ENCODE measurements around the gene RCSD1. TPM values are rescaled to one million over a fixed set of nuclear protein-coding genes. Genes with fewer than 3 reads are reported as not detected.

RCSD1 gene
- total and polyA plus RNA-seq, 2 experiments from 2014 or later = 0.77 to 0.80 TPM

DNA sequence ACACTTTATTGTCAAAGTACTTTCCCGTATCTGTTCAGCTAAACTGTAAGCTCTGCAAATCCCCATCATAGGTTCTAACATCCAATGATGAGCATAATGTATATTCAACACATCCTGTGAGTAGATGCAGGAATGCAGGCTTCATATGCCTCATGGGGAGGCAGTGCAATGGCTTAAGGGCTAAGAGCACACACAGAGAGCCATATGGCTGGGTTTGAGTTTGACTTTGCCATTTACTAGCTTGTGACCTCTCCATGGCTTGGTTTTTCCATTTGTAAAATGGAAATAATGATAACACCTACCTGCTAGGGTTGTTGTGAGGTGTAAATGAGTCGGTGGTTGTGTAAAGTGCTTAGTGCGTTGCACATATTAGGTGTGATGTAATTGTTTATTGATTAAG lies 13.4 kb downstream of the RCSD1 start:
- Histone ChIP-seq H3K9me3 (ENCODE audit: low read depth) (no peaks in the 10 kb centered on the region), H3K4me1 (ENCODE audit: insufficient read depth) (no peaks in the 10 kb centered on the region), H3K27me3 (no peaks in the 10 kb centered on the region), H3K27ac (no peak overlapping the region), H3K4me3 (no peak overlapping the region), H4K20me1 (ENCODE audit: insufficient read depth, poor library complexity, severe bottlenecking) (no peaks in the 10 kb centered on the region), H2AFZ (no peak overlapping the region), H3K4me2 (no peak overlapping the region), H3K79me2 (no peaks in the 10 kb centered on the region), H3K36me3 (replicated peaks; ENCODE audit: insufficient read depth, low read depth) (no peaks in the 10 kb centered on the region), H3K9me2 (replicated peaks; ENCODE audit: insufficient read depth) (no peaks in the 10 kb centered on the region)
- no peak for DNase-seq (ENCODE audit: low spot score)
- 81% methylated on average over 3 of the region's 3 CpGs for WGBS (ENCODE audit: low lambda C conversion rate, missing lambda C conversion rate)
- TF ChIP-seq, protein P1, sequence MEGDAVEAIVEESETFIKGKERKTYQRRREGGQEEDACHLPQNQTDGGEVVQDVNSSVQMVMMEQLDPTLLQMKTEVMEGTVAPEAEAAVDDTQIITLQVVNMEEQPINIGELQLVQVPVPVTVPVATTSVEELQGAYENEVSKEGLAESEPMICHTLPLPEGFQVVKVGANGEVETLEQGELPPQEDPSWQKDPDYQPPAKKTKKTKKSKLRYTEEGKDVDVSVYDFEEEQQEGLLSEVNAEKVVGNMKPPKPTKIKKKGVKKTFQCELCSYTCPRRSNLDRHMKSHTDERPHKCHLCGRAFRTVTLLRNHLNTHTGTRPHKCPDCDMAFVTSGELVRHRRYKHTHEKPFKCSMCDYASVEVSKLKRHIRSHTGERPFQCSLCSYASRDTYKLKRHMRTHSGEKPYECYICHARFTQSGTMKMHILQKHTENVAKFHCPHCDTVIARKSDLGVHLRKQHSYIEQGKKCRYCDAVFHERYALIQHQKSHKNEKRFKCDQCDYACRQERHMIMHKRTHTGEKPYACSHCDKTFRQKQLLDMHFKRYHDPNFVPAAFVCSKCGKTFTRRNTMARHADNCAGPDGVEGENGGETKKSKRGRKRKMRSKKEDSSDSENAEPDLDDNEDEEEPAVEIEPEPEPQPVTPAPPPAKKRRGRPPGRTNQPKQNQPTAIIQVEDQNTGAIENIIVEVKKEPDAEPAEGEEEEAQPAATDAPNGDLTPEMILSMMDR (IDR thresholded peaks at IDR 0.05; ENCODE audit: poor library complexity) = no peak
- TF ChIP-seq EZH2phosphoT487 (IDR thresholded peaks at IDR 0.05; ENCODE audit: low read depth, severe bottlenecking, unreplicated experiment) (no peak), EZH2 (IDR thresholded peaks at IDR 0.05; ENCODE audit: borderline replicate concordance) (no peak)

DNA sequence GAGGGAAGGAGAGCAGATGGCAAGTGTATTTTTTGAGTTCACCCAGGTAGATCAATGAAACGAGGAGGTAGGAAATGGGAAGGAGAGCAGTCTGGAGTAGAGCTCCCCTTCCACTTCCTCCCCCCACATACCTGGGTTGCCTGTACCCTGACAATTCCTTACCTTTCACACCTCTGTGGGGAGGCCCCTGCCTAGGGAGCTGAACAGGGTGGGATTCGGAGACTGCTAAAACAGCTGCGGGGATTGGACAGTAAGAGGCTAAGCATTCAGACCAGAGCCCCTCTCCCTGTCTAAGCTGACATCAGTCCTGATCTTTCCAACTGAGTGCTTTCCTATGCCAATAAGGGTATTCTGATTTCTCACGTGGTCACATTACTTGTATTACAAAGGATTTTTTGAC lies 14.5 kb downstream of the RCSD1 start:
- DNase-seq (ENCODE audit: low spot score) = no peak
- no peaks in the 10 kb centered on the region for H3K9me2 ChIP-seq (replicated peaks; ENCODE audit: insufficient read depth)
- no peaks in the 10 kb centered on the region for H3K79me2 ChIP-seq
- no peak overlapping the region for H3K4me2 ChIP-seq
- no peaks in the 10 kb centered on the region for H3K27me3 ChIP-seq
- no peaks in the 10 kb centered on the region for H3K4me1 ChIP-seq (ENCODE audit: insufficient read depth)
- 79% methylated on average over 4 of the region's 4 CpGs for WGBS (ENCODE audit: low lambda C conversion rate, missing lambda C conversion rate)
- TF ChIP-seq, protein P1 (IDR thresholded peaks at IDR 0.05; ENCODE audit: poor library complexity) = no peak
- no peak for TF ChIP-seq EZH2phosphoT487 (IDR thresholded peaks at IDR 0.05; ENCODE audit: low read depth, severe bottlenecking, unreplicated experiment)
- no peak for TF ChIP-seq EZH2 (IDR thresholded peaks at IDR 0.05; ENCODE audit: borderline replicate concordance)
- no peak overlapping the region for H3K27ac ChIP-seq
- H3K36me3 ChIP-seq (replicated peaks; ENCODE audit: insufficient read depth, low read depth) = no peaks in the 10 kb centered on the region
- H3K4me3 ChIP-seq = no peak overlapping the region
- no peaks in the 10 kb centered on the region for H4K20me1 ChIP-seq (ENCODE audit: insufficient read depth, poor library complexity, severe bottlenecking)
- no peak overlapping the region for H2AFZ ChIP-seq
- H3K9me3 ChIP-seq (ENCODE audit: low read depth) = no peaks in the 10 kb centered on the region

DNA sequence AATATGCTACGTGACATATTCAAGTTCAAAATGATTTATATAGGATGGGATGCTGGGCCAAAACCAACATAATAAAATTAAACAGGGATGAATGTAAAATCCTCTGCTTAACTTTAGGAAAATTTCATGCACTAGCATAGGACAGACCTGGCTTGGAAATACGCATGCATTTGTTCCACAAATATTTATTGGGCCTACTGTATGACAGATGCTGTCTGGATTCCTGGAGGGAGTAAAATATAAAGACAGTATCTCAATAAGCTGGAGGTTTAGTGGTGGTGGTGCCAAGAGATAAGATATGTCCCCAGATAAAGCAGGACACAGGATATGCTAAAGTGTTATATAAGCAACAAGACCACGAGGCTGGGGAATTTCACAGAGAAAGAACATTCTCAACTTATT lies 15.1 kb downstream of the RCSD1 start:
- Histone ChIP-seq H2AFZ (no peak overlapping the region), H3K4me3 (no peak overlapping the region), H3K27me3 (no peaks in the 10 kb centered on the region), H4K20me1 (ENCODE audit: insufficient read depth, poor library complexity, severe bottlenecking) (no peaks in the 10 kb centered on the region), H3K79me2 (no peaks in the 10 kb centered on the region), H3K36me3 (replicated peaks; ENCODE audit: insufficient read depth, low read depth) (no peaks in the 10 kb centered on the region), H3K9me2 (replicated peaks; ENCODE audit: insufficient read depth) (no peaks in the 10 kb centered on the region), H3K9me3 (ENCODE audit: low read depth) (no peaks in the 10 kb centered on the region), H3K4me1 (ENCODE audit: insufficient read depth) (no peaks in the 10 kb centered on the region), H3K27ac (no peak overlapping the region), H3K4me2 (no peak overlapping the region)
- no peak for DNase-seq (ENCODE audit: low spot score)
- 60% methylated on average over 3 of the region's 3 CpGs for WGBS (ENCODE audit: low lambda C conversion rate, missing lambda C conversion rate)
- TF ChIP-seq EZH2 (IDR thresholded peaks at IDR 0.05; ENCODE audit: borderline replicate concordance) (no peak), EZH2phosphoT487 (IDR thresholded peaks at IDR 0.05; ENCODE audit: low read depth, severe bottlenecking, unreplicated experiment) (no peak)
- TF ChIP-seq, protein P1 (IDR thresholded peaks at IDR 0.05; ENCODE audit: poor library complexity) = no peak

All from hepatocyte (in vitro differentiated cells).